Fibroblast of mammary gland (primary cell): Measurements from ENCODE around the gene LMO4.

Source experiments
- DNase-seq: peaks from one replicate; pipeline ENCODE4 v3.0.0-alpha.2; 2010; ENCODE audit warnings: low read depth
- H3K4me3 ChIP-seq: 2 replicates; pipeline ENCODE4 v1.5.1; 2011; ENCODE audit warnings: low read depth, mild to moderate bottlenecking, low read length, moderate library complexity; ENCODE audit not compliant: control insufficient read depth
- CTCF ChIP-seq: conservative IDR thresholded peaks from 2 replicates; pipeline ENCODE4 v1.5.1; 2011; ENCODE audit warnings: low read depth, low read length, inconsistent platforms; ENCODE audit not compliant: control insufficient read depth, insufficient read depth

The LMO4 gene

GRCh38 chr1:87388411-87388810 is 59.7 kb downstream of the LMO4 start:
- TF ChIP-seq CTCF = no peak

GRCh38 chr1:87389011-87389410 is 60.3 kb downstream of the LMO4 start:
- TF ChIP-seq CTCF = no peak
- no peak overlapping the region for H3K4me3 ChIP-seq
- no peak for DNase-seq

More at GRCh38 chr1:87388411-87388810, 59.7 kb downstream of the LMO4 start:
- DNase-seq = no peak
- H3K4me3 ChIP-seq = no peak overlapping the region

- no peak for TF ChIP-seq CTCF
- H3K4me3 ChIP-seq = no peak overlapping the region
- no peak for DNase-seq
These were observed 60.9 kb downstream of the LMO4 start for GRCh38 chr1:87389546-87389945.

- no peak overlapping the region for H3K4me3 ChIP-seq
- peak; percentile 71 for DNase-seq
- no peak for TF ChIP-seq CTCF
These were observed 63.8 kb downstream of the LMO4 start for GRCh38 chr1:87392248-87393192.

- TF ChIP-seq CTCF = no peak
- no peak for DNase-seq
- no peak overlapping the region for H3K4me3 ChIP-seq
These were observed 64.9 kb downstream of the LMO4 start for GRCh38 chr1:87393445-87394085.

GRCh38 chr1:87394513-87394912 is 65.8 kb downstream of the LMO4 start:
- DNase-seq = no peak
- no peak overlapping the region for H3K4me3 ChIP-seq
- TF ChIP-seq CTCF = no peak
